ENCODE measurements around the gene GRIN2A.

The GRIN2A gene

GRCh38 chr16:9797306-9797705 lies 384.9 kb downstream of the GRIN2A start:
- Histone ChIP-seq H3K4me3 (ENCODE audit: insufficient read depth in 1 of 2, low read depth in 1 of 2, low read length in 2 of 2) (no peak overlapping the region), H3K36me3 (ENCODE audit: control insufficient read depth in 1 of 2, insufficient read depth in 2 of 2, low read depth in 1 of 2, low read length in 2 of 2) (peaks cover 0 to 6% of the 10 kb centered on the region in 2 experiments), H3K79me1 (replicated peaks; ENCODE audit: low read length, poor library complexity, severe bottlenecking) (no peaks in the 10 kb centered on the region), H2BK12ac (ENCODE audit: low read length in 2 of 2) (no peak overlapping the region), H3K14ac (ENCODE audit: low read length in 2 of 2) (no peak overlapping the region), H4K8ac (ENCODE audit: low read length) (no peak overlapping the region), H3K9me3 (ENCODE audit: control insufficient read depth, low read length) (no peaks in the 10 kb centered on the region), H3K23ac (ENCODE audit: low read length in 2 of 2) (no peak overlapping the region), H2BK120ac (ENCODE audit: low read depth, low read length) (no peak overlapping the region), H2BK15ac (ENCODE audit: low read depth, poor library complexity, severe bottlenecking) (no peak overlapping the region), H3K4ac (ENCODE audit: low read depth in 1 of 2, low read length in 2 of 2) (no peak overlapping the region), H2AFZ (ENCODE audit: low read depth, low read length) (no peak overlapping the region), H3K27ac (ENCODE audit: low read length, poor library complexity, severe bottlenecking) (no peak overlapping the region), H2AK5ac (ENCODE audit: low read length, severe bottlenecking) (no peak overlapping the region), H4K91ac (ENCODE audit: low read length) (no peak overlapping the region), H3K4me1 (ENCODE audit: control insufficient read depth, insufficient read depth, low read depth, low read length) (no peaks in the 10 kb centered on the region), H3K9ac (ENCODE audit: low read length) (no peak overlapping the region), H3K4me2 (ENCODE audit: low read length, poor library complexity, severe bottlenecking) (no peak overlapping the region), H3K18ac (ENCODE audit: low read depth in 1 of 2, low read length in 2 of 2) (no peak overlapping the region), H3K27me3 (ENCODE audit: control insufficient read depth in 1 of 2, insufficient read depth in 1 of 2, low read length in 2 of 2) (no peaks in the 10 kb centered on the region), H2BK5ac (ENCODE audit: low read depth, low read length, poor library complexity, severe bottlenecking) (no peak overlapping the region)
- 66% methylated on average over 6 of the region's 6 CpGs for WGBS
- DNase-seq: no peak

- no peak overlapping the region for H3K9ac ChIP-seq (ENCODE audit: low read length)
- H3K79me1 ChIP-seq (replicated peaks; ENCODE audit: low read length, poor library complexity, severe bottlenecking): no peaks in the 10 kb centered on the region
- H4K91ac ChIP-seq (ENCODE audit: low read length): no peak overlapping the region
- H3K4ac ChIP-seq (ENCODE audit: low read depth in 1 of 2, low read length in 2 of 2): no peak overlapping the region
- 91% methylated on average over 4 of the region's 6 CpGs for WGBS
- H2BK5ac ChIP-seq (ENCODE audit: low read depth, low read length, poor library complexity, severe bottlenecking): no peak overlapping the region
- H3K36me3 ChIP-seq (ENCODE audit: control insufficient read depth in 1 of 2, insufficient read depth in 2 of 2, low read depth in 1 of 2, low read length in 2 of 2): peaks cover 0 to 6% of the 10 kb centered on the region in 2 experiments
- no peak overlapping the region for H2AK5ac ChIP-seq (ENCODE audit: low read length, severe bottlenecking)
- no peak overlapping the region for H3K23ac ChIP-seq (ENCODE audit: low read length in 2 of 2)
- no peak overlapping the region for H2BK12ac ChIP-seq (ENCODE audit: low read length in 2 of 2)
- no peak overlapping the region for H2BK15ac ChIP-seq (ENCODE audit: low read depth, poor library complexity, severe bottlenecking)
- H3K18ac ChIP-seq (ENCODE audit: low read depth in 1 of 2, low read length in 2 of 2): no peak overlapping the region
- no peak overlapping the region for H2BK120ac ChIP-seq (ENCODE audit: low read depth, low read length)
- no peak overlapping the region for H2AFZ ChIP-seq (ENCODE audit: low read depth, low read length)
- no peak overlapping the region for H3K27ac ChIP-seq (ENCODE audit: low read length, poor library complexity, severe bottlenecking)
- no peak overlapping the region for H3K4me3 ChIP-seq (ENCODE audit: insufficient read depth in 1 of 2, low read depth in 1 of 2, low read length in 2 of 2)
- H3K27me3 ChIP-seq (ENCODE audit: control insufficient read depth in 1 of 2, insufficient read depth in 1 of 2, low read length in 2 of 2): no peaks in the 10 kb centered on the region
- H4K8ac ChIP-seq (ENCODE audit: low read length): no peak overlapping the region
- H3K9me3 ChIP-seq (ENCODE audit: control insufficient read depth, low read length): no peaks in the 10 kb centered on the region
- H3K14ac ChIP-seq (ENCODE audit: low read length in 2 of 2): no peak overlapping the region
- no peak for DNase-seq
- H3K4me1 ChIP-seq (ENCODE audit: control insufficient read depth, insufficient read depth, low read depth, low read length): no peaks in the 10 kb centered on the region
- no peak overlapping the region for H3K4me2 ChIP-seq (ENCODE audit: low read length, poor library complexity, severe bottlenecking)
These were observed 388.6 kb downstream of the GRIN2A start for GRCh38 chr16:9793623-9794022.

GRCh38 chr16:9791556-9791955 lies 390.7 kb downstream of the GRIN2A start:
- Histone ChIP-seq H2AFZ (ENCODE audit: low read depth, low read length) (no peak overlapping the region), H2BK12ac (ENCODE audit: low read length in 2 of 2) (no peak overlapping the region), H3K9ac (ENCODE audit: low read length) (no peak overlapping the region), H3K4me3 (ENCODE audit: insufficient read depth in 1 of 2, low read depth in 1 of 2, low read length in 2 of 2) (no peak overlapping the region), H3K23ac (ENCODE audit: low read length in 2 of 2) (no peak overlapping the region), H3K4me2 (ENCODE audit: low read length, poor library complexity, severe bottlenecking) (no peak overlapping the region), H2BK5ac (ENCODE audit: low read depth, low read length, poor library complexity, severe bottlenecking) (no peak overlapping the region), H3K79me1 (replicated peaks; ENCODE audit: low read length, poor library complexity, severe bottlenecking) (no peaks in the 10 kb centered on the region), H2BK120ac (ENCODE audit: low read depth, low read length) (no peak overlapping the region), H4K8ac (ENCODE audit: low read length) (no peak overlapping the region), H3K36me3 (ENCODE audit: control insufficient read depth in 1 of 2, insufficient read depth in 2 of 2, low read depth in 1 of 2, low read length in 2 of 2) (peaks cover 0 to 6% of the 10 kb centered on the region in 2 experiments), H3K14ac (ENCODE audit: low read length in 2 of 2) (no peak overlapping the region), H3K4me1 (ENCODE audit: control insufficient read depth, insufficient read depth, low read depth, low read length) (no peaks in the 10 kb centered on the region), H3K27ac (ENCODE audit: low read length, poor library complexity, severe bottlenecking) (no peak overlapping the region), H2AK5ac (ENCODE audit: low read length, severe bottlenecking) (no peak overlapping the region), H3K27me3 (ENCODE audit: control insufficient read depth in 1 of 2, insufficient read depth in 1 of 2, low read length in 2 of 2) (no peaks in the 10 kb centered on the region), H3K18ac (ENCODE audit: low read depth in 1 of 2, low read length in 2 of 2) (no peak overlapping the region), H2BK15ac (ENCODE audit: low read depth, poor library complexity, severe bottlenecking) (no peak overlapping the region), H4K91ac (ENCODE audit: low read length) (no peak overlapping the region), H3K9me3 (ENCODE audit: control insufficient read depth, low read length) (no peaks in the 10 kb centered on the region), H3K4ac (ENCODE audit: low read depth in 1 of 2, low read length in 2 of 2) (no peak overlapping the region)
- WGBS: 54% methylated on average over 3 of the region's 4 CpGs
- DNase-seq: no peak

- Histone ChIP-seq H2AK5ac (ENCODE audit: low read length, severe bottlenecking) (no peak overlapping the region), H3K4me2 (ENCODE audit: low read length, poor library complexity, severe bottlenecking) (no peak overlapping the region), H3K4me1 (ENCODE audit: control insufficient read depth, insufficient read depth, low read depth, low read length) (no peaks in the 10 kb centered on the region), H3K9me3 (ENCODE audit: control insufficient read depth, low read length) (no peaks in the 10 kb centered on the region), H3K18ac (ENCODE audit: low read depth in 1 of 2, low read length in 2 of 2) (no peak overlapping the region), H3K4ac (ENCODE audit: low read depth in 1 of 2, low read length in 2 of 2) (no peak overlapping the region), H3K23ac (ENCODE audit: low read length in 2 of 2) (no peak overlapping the region), H2BK120ac (ENCODE audit: low read depth, low read length) (no peak overlapping the region), H3K9ac (ENCODE audit: low read length) (no peak overlapping the region), H4K8ac (ENCODE audit: low read length) (no peak overlapping the region), H3K27ac (ENCODE audit: low read length, poor library complexity, severe bottlenecking) (no peak overlapping the region), H3K27me3 (ENCODE audit: control insufficient read depth in 1 of 2, insufficient read depth in 1 of 2, low read length in 2 of 2) (no peaks in the 10 kb centered on the region), H2AFZ (ENCODE audit: low read depth, low read length) (no peak overlapping the region), H3K14ac (ENCODE audit: low read length in 2 of 2) (no peak overlapping the region), H2BK12ac (ENCODE audit: low read length in 2 of 2) (no peak overlapping the region), H3K79me1 (replicated peaks; ENCODE audit: low read length, poor library complexity, severe bottlenecking) (no peaks in the 10 kb centered on the region), H2BK5ac (ENCODE audit: low read depth, low read length, poor library complexity, severe bottlenecking) (no peak overlapping the region), H2BK15ac (ENCODE audit: low read depth, poor library complexity, severe bottlenecking) (no peak overlapping the region), H3K36me3 (ENCODE audit: control insufficient read depth in 1 of 2, insufficient read depth in 2 of 2, low read depth in 1 of 2, low read length in 2 of 2) (peaks cover 0 to 6% of the 10 kb centered on the region in 2 experiments), H3K4me3 (ENCODE audit: insufficient read depth in 1 of 2, low read depth in 1 of 2, low read length in 2 of 2) (no peak overlapping the region), H4K91ac (ENCODE audit: low read length) (no peak overlapping the region)
- no peak for DNase-seq
- WGBS: 55% methylated on average over 1 of the region's 2 CpGs
These were observed 392.0 kb downstream of the GRIN2A start for GRCh38 chr16:9790199-9790598.
